ENCODE data around the gene CSNK2A1.
"Not testable (repeated sequence)": the region's sequence is repeated elsewhere in the genome, so short reads cannot be mapped to it uniquely, and the experiment has no call there.

The CSNK2A1 gene

DNA sequence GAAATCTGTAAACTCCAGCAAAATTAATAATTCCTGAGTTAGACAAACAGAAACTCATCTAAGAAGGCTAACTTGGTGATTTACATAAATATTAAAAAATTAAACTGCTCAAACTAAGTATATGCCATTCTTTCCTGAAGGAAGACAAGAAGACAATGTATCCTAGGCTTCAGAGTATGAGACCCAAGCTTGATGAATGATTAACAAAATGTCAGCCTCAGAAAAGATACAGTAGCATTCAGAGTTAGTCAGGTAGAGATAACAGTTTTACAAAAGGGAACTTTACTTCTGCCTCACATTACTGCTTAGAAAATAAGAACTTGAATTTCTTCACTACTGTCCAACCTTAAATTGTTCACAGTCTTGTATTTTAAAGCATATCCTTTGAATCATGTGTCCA lies 12.0 kb downstream of the CSNK2A1 start:
- no peak for DNase-seq

DNA sequence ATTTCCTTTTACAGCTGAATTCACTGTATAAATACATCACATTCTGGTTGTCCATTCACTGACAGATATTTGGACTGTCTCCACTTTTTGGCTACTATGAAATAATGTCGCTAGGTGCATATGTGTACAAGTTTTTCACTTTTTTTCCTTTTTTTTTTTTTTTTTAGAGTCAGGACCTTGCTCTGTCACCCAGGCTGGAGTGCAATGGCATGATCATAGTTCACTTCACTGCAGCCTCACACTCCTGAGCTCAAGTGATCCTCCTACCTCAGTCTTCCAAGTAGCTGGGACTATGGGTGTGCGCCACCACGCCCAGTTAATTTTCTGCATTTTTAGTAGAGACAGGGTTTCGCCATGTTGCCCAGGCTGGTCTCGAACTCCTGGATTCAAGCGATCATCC lies 13.3 kb downstream of the CSNK2A1 start:
- no peak for DNase-seq

DNA sequence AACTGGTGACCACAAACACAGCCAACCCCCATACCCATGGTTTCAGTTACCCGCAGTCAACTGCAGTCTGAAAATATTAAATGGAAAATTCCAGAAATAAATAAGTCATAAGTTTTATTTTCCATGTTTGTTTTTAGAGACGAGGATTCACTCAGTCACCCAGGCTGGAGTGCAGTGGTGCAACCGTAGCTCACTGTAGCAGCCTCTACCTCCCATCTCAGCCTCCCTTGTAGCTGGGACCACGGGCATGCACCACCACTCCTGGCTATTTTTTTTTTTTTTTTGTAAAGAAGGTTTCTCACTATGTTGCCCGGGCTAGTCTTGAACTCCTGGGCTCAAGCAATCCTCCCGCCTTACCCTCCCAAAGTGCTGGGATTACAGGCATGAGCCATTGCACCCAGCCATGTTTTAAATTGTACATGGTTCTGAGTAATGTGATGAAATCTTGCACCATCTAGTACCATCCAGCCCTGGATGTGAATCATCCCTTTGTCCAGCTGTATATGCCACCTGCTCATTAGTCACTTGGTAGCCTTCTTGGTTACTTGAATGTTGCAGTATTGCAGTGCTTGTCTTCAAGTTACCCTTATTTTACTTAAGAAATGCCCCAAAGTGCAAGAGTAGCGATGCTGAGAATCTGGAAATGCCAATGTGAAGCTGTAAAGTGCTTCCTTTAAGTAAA lies 14.5 kb downstream of the CSNK2A1 start:
- DNase-seq, result no peak

DNA sequence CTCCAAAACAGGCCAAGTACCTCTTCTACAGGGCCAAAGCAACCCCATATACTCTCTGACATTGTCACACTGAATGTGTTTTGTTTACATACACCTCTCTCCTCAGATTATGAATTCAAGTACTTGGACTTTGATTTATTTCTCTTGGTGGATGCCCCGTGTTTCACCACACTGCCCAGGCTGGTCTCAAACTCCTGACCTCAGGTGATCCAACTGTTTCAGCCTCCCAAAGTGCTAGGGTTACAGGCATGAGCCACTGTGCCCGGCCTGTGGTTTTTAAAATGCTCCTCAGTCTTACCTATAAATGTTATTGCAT lies 16.1 kb downstream of the CSNK2A1 start:
- no peak for DNase-seq

DNA sequence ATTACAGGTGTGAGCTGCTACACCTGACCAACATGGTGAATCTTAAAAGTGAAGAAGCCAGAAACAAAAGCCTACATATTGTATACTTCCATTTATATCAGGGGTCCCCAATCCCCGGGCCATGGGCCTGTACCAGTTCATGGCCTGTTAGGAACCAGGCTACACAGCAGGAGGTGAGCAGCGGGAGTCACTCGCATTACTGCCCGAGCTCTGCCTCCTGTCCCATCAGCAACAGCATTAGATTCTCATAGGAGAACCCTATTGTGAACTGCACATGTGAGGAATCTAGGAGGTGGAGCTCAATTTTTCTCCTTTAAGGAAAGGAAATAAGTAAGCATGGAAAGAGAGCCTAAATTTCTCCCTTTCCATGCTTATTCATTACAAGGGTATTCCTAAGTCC lies 21.7 kb downstream of the CSNK2A1 start:
- DNase-seq, result no peak

DNA sequence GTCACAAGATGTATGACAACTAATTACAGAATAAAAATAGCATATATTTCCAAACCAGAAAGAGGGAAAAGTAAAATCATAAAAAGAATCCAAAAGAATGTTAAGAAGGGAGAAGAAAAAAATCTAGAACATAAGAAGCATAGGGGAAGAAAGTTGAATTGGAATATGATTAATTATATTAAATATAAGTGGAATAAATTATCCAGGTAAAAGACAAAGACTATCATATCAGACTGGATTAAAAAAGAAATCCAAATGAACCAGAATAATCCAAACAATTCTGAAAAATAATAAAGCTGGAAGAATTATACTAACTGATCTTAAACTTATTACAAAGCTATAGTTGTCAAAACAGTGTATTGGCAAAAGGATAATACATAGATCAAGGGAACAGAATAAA lies 23.6 kb downstream of the CSNK2A1 start:
- DNase-seq, result no peak

DNA sequence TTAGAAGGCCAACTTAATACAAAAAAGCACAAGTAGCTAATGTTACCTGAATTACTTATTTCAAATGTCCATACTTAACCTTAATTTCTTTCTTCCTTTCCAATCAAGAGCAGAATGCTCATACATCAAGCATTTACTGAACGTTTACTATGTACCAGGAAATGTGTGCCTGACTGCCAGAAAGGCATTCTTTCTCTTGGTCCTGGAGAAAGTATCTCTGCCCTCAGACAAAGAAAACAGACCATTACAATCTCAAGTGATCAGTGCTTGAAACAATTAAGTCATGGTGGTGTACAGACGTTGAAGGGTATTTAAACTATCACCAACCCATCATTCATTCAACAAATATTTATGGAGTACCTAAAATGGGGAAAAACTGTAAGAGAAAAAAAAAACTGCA lies 26.4 kb downstream of the CSNK2A1 start:
- no peak for DNase-seq

DNA sequence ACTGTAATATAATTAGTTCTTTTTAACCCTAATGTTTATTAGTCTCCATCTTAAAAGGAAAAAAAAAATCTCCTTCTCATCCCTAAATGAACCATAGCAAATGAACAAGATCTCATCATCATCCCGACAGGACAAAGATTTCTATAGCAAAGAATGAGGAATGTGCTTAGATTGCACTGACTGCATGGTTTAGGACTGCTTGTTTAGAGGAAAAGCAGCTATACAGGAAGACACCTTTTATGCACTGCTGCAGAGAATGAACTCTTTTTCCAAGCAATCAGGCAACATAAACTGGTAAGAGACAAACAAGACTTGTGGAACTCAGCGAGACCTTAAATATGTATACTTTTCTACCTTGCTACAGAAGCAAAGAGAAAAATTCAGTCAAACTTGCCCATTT lies 26.8 kb downstream of the CSNK2A1 start:
- no peak for DNase-seq

DNA sequence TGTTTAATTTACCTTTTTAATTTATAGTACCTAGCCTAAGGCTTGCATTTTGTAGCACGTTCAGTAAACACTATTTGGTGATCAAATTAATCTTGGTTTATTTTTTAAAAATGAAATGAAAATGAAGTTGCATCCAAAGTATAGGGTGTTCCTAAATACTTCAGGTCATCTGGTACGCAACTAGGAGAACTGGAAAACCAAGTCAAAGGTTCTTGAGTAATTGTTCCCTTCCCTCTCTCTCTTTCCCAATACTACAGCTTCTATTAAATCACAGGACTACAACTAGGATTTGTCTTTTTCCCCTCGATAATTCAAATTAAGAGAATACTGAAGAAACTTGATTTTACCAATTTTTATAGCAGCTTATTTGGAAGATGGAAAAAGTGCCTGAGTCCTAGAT lies 27.9 kb downstream of the CSNK2A1 start:
- no peak for DNase-seq

DNA sequence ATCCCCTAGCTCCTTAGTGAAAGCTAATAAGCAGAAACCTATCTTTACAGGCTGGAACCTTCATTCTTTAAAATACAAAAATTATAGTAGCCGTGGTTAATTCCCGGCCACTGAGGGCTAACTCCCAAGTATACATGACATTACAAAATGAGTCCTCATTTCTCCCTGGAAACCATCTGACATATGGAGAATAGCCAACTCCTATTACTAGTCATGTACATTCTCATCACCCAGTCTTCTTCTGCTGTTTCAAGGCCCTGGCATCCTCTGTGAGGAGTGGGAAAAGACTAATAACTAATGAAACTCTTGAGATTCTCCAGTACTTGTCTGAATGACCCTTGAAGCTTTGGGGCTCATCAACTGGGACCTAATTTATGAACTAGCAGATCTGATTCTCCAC lies 30.2 kb downstream of the CSNK2A1 start:
- no peak for DNase-seq

DNA sequence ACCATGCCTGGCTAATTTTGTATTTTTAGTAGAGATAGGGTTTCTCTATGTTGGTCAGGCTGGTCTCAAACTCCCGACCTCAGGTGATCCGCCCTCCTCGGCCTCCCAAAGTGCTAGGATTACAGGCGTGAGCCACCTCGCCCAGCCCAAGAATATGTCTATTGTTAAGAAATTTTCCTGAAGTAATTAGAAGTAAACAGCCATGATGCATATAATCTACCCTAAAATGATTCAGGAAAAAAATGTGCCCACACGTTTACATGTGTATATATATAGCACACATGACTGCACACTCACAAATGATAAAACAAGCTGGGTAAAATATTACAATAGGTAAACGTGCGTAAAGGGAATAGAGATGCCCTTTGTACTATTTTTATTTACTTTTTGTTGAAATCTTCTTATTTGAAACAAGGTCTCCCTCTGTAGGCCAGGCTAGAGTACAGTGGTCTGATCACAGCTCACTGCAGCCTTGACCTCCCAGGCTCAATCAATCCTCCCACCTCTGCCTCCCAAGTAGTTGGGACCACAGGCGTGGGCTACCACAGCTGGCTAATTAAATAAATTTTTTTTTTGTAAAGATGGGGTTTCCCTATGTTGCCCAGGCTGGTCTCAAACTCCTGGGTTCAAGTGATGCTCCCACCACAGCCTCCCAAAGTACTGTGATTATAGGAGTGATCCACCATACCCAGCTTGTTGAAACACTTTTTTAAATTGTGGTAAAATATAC lies 33.1 kb downstream of the CSNK2A1 start:
- not testable (repeated sequence) for DNase-seq

DNA sequence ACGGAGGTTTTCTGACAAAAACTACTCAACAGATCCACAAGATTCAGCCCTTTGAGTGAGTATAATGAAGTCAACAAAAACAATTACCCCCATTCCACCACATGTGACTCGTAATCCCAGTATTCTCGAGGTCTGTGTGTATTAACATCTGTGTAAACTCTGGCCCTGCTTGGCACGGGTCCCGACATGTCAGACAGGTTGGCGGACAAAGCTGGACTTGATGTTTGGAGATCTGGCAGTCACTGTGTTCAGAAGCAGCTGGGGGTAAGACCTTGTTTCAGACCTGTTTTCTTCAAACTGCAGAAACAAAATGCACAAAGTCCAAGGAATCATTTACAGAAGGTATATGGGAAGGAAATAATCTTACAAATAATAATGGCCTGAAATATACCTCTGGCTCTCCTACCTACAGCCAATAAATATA lies 35.2 kb downstream of the CSNK2A1 start:
- not testable (repeated sequence) for DNase-seq

DNA sequence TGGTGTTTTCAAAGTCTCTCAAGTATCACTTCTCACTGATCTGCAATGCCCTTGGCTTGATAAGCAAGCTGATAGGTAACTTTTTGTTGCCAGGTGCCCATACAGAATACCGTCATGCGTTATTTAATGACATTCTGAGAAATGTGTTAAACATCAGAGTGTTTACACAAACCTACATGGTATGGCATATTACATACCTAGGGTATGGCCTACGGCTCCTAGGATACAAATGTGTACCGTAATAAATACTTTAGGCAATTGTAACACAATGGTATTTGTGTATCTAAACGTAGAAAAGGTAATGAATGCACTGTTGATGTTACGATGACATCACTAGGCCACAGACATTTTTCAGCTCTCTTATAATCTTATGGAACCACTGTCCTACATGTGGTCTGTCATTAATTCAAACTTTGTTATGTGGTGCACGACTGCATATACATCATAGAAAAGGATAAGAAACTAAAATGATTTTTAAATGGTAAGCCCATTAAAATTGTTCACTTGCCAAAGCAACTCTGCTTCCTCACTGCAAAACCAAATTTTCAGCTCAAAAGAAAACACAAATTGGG lies 35.7 kb downstream of the CSNK2A1 start:
- DNase-seq, result no peak

DNA sequence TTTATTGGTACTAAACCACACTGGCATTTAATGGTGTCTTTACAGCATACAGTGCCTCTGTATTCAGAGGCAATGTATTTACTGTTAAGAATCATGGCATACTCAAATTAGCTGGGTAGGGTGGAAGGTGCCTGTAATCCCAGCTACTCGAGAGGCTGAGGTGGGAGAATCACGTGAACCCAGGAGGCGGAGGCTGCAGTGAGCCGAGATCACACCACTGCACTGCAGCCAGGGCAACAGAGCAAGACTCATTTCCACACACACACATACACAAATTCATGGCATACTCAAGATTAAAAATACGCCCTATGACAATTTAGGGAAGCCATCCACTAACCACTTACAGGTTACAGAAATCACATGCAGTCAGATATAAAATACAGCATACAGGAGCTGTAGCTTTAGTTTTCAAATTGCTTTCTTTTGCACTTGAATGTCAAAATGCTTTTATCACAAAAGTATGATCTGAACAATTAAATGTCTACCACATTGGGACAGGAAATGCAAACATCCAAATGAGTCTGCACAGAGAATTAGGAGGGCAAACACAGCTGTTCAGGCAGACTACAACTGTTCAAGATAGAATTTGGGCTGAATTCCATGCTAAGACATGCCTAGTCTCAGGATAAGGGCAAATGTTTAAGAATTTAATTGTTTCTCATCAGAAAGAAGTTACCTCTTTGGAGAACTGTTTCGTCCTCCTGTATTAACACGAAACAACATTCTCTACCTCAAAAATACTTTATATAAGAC lies 36.4 kb downstream of the CSNK2A1 start:
- no peak for DNase-seq

DNA sequence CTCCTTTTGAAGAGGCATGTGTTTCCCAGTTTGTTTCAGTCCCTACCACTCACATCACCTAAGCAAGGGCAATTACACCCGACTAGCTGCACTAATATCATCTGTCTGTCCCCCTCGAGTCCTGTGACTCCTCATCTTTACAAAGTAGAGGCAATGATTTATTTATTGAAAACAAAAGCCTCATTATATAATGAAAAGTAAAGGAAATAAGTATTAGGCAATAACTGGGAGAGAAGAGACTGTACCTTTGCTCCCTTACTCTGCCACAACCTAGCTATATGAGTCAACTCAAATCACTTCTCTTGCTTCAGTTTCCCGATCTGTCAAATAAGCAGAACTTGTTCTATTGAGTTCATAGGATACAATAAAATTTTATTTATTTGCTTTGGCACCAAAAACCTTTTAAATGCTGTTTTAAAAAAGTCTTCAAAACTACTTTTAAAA lies 38.9 kb downstream of the CSNK2A1 start:
- no peak for DNase-seq

DNA sequence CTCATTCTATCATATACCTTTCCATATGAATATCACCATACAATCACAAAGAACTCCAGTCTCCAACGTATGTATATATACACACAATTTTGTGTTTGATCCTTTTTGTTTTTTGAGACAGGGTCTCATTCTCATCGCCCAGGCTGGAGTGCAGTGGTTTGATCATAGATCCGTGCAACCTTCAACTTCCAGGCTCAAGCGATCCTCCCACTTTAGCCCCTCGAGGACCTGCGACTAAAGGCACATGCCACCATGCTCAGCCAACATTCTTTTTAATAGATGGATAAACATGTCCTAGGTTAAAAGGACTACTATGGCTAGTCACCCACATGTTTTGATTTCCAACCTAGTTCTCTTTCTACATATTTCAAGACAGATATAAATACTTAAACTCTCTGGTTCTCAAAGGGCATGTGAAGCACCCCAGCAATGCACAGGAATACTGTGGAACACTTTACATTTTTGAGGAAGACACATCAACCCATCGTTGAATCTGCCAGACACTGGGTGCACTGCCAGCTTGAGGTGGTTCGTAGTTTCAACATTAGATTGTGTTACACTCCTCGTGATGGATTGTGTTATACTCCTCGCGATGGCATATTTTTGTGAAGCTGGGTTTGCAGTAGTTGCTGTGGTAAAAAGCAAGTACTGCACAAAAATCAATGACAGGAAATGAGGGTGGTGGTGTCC lies 40.4 kb downstream of the CSNK2A1 start:
- no peak for DNase-seq

DNA sequence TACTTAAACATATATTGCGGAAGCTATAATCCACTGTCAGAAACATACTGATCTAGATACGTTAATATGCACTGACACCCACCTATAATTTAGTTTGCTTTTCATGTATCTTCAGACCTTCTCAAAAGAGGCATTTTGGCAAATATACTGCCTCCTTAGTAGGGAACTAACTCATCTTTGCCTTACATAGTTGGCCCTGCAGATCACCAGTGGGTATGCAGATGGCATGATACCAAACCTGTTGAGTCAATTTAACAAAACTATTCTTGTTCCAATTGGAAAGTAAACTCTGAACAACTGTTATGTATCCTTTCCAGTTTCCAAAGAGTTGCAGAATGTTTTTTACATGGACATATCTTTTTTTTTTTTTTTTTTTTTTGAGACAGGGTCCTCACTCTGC lies 45.6 kb downstream of the CSNK2A1 start:
- DNase-seq, result no peak

DNA sequence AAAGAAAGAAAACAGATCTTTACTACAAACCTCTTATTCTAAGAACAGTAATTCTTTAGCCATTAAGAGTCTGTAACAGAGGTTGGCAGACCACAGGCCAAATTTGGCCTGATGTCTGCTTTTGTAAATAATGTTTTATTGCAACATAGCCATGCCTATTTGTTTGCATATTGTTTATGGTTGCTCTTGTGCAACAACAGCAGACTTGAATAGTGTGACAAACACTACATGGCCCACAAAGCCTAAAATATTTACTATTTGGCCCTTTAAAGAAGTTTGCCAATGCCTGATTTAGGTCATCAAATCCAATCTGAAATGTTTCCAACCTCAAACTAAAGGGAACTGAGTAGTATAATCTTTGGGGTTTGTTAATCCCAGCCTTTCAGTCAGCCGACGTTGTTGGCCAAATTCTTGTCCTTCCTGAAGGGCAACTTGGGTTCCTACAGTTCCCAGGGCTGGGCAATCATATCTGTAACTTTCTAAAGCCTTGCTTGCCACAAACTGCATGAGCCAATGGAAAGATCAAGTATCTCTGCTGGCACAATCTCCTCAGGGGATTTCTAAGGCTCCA lies 47.4 kb downstream of the CSNK2A1 start:
- no peak for DNase-seq

DNA sequence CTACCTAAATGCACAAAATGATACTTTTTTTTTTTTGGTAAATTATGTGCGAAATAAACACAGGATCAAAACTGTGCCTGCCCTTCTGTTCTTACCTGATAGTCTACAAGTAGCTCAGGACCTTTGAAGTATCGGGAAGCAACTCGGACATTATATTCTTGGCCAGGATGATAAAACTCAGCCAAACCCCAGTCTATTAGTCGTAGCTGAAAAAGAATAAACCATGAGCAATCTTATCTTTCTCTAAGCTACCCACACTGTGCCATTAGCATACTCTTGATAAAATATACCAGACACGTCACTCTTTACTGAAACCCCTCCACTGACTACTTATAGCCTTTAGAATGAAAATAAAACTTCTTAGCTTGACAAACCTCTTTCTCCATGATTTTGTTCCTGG lies 51.4 kb downstream of the CSNK2A1 start:
- no peak for DNase-seq

DNA sequence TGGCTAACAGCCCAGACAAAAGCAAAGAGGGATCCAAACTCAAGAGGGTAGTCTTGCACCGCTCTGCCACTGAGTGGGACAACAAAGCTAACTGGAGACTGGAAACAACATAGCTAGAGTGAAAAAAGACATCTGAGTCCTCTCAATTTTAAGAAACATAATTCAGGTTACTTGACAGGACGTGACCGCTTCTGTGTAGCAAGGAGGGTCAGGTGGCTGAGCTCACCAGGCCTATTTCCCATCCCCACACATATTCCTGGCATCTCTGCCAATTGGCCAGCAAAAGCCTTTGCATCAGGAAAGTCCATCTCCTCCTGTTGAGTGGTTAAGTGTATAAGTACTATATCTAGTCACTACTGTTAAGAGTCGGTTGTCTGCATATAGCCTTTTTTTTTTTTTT lies 55.9 kb downstream of the CSNK2A1 start:
- DNase-seq, result no peak

DNA sequence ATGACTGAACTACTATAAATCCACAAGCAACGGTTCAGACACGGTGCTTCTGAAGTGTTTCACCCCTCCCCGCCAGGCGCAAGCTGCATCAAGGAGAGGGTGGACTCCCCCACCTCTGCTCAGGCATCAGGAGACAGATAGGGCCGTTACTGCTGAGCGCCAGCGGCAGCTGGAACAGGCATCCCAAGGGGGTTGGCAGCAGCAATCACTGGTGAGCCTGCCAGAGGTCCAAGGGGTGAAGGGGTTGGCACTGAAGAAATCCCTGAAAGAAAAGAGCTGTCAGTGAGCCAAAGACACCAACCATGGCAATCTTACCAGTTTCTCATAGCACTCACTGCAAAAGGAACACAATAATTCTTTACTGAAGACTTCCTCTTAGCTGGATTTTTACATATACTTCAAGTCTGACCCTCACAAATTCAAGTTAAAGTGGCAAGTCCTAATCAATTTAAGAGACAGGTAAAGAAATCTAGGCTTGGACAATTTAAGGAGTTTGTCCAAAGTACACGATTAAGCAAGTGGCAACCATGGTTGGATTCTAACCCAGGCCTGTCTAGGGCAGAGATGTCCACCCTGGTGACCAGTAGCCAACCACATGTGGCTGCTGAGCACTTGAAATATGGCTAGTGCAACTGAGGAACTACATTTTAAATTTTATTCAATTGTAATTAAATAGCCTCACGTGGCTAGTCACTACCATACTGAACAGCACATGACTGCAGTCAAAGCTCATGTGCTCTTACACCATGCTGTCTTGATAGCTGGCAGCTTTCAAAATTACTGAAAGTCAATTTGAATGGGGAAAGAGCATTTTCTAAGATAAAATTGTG lies 59.6 kb downstream of the CSNK2A1 start:
- DNase-seq, result peak; percentile 45

DNA sequence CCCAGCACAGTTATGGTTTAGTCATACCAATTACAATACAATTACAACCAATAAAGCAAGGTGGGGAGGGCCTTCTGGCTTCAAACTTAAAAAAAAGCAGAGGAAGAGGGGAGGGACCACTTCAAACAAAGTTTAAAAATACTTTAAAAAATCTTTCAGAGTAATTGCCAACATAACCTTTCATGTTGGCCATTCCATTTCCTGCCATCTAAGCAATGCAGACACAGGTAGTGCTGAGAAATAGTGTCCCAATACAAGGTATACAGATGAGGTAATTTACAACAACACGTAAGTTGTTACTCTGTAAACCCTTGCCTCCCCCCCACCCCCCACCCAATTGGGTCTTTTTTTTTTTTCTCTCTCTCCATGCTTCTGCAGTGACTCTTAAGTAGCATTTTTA lies 62.4 kb downstream of the CSNK2A1 start:
- no peak for DNase-seq
